B cell (primary cell): Measurements from ENCODE around the gene SERPINI1.

Experiments used
- CTCF ChIP-seq: fragments of 200-600 bp; IDR thresholded peaks from one replicate; pipeline ENCODE4 v1.8.0; 2022; ENCODE audit warnings: antibody characterized with exemption, mild to moderate bottlenecking
- EZH2 ChIP-seq: IDR thresholded peaks from 2 replicates; pipeline ENCODE4 v1.6.1; 2012; ENCODE audit warnings: borderline replicate concordance, low read depth, mild to moderate bottlenecking, moderate library complexity, low read length; ENCODE audit not compliant: insufficient read depth, poor library complexity, severe bottlenecking

DNA sequence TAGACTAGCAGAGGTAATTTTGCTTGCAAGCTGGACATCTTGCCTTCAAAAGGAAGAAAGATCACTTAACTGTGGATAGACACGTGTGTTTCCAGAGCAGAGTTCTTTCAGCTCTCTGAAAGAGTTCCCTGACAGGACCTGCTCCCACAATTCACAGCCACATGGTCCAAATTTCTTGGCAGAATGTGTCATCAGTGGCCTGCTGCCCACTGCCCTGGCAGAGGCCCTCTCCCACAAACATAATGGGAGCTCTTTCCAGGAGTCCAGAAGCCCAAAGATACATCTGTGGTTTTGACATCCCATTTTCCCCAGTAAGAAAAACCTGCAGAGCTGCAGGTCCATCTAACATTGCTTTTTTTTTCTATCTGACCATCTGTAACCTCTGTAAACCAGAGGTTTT lies 48.3 kb downstream of the SERPINI1 start:
- TF ChIP-seq CTCF (no peak), EZH2 (no peak)
